Activated gamma-delta T cell treated with Interleukin-2 at 50 U/mL for 16 hours (primary cell): ENCODE results near the gene ETV3.
"Not testable (repeated sequence)": the region's sequence is repeated elsewhere in the genome, so short reads cannot be mapped to it uniquely, and the experiment has no call there.

Experiments used
- DNase-seq: peaks from one replicate; pipeline ENCODE4 v3.0.0-alpha.2; 2020

Gene ETV3

GRCh38 chr1:157111396-157112165 lies 26.6 kb downstream of the ETV3 start:
- DNase-seq = no peak

DNA sequence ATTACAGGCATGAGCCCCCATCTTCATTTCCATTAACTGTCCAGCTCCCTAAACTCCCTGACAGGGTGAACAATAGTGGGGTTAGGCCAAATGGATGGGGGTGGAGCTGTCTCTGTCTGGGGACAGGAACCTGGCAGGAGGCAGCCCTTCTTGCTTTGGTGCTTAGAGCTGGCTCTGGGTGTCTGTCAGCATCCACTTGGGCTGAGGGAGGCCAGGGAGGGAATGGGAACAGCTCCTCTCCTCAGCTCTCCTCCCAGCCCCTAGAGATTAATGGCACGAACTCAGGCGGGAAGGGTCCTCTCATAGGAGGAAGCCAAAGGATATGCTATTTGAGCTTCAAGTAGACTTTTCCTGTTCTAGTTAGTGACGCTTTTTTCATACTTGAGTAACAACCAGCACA lies 27.5 kb downstream of the ETV3 start:
- no peak for DNase-seq

GRCh38 chr1:157110003-157110402 lies 28.2 kb downstream of the ETV3 start:
- no peak for DNase-seq

DNA sequence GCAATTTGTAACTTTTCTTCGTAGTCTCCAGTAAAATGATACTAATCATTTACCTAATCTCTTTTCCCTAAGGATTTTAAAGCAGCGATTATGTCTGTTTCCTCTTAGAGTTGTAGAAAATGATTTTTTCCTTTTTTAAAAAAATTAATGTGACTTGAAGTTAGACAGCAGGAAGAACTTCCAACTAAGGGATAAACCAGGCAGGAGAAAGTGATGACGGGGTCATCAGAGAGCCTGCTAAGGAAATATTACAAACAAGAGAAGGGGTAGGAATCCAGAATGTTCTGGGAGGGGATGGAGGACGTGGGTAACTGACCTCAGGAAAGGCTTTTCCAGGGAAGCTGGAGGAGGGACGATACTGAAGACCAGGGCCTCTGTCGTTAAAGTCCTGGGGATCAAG lies 29.7 kb downstream of the ETV3 start:
- no peak for DNase-seq

GRCh38 chr1:157107702-157108101 lies 30.5 kb downstream of the ETV3 start:
- no peak for DNase-seq

GRCh38 chr1:157106813-157107189 lies 31.4 kb downstream of the ETV3 start:
- DNase-seq = no peak

GRCh38 chr1:157105988-157106812 lies 32.0 kb downstream of the ETV3 start:
- no peak for DNase-seq

DNA sequence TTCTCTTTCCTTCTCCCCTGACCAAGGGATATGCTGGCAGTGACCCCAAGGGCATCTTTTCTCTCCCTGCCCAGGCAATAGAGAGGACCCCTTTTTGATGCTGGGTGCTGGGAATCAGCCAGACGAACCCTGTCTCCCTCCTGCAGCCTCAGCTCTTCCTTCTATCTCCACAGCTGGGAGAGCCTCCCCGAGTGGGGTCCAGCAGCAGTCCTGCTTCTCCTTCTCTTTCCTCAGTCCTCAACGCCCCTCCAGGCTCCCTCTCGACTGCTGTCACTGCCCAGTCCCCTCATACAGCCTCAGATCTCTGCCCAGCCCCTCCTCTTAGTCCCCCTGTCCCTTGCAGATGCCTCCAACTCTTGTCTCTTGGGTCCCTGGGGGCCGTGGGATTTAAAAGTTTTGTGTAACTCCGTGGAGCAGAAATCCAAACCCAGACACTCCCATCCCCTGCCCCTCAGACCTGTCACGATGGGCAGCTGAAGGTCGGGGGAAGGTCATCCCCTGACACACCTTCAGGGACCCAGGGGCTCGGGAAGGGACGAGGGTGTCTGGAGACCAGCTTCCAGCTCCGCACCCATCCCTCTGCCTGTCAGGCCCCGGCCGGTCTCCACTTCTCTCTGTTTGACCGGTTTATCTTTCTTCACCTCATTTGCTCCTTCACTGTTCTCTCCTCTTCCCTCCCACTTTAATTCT lies 32.8 kb downstream of the ETV3 start:
- DNase-seq = no peak

DNA sequence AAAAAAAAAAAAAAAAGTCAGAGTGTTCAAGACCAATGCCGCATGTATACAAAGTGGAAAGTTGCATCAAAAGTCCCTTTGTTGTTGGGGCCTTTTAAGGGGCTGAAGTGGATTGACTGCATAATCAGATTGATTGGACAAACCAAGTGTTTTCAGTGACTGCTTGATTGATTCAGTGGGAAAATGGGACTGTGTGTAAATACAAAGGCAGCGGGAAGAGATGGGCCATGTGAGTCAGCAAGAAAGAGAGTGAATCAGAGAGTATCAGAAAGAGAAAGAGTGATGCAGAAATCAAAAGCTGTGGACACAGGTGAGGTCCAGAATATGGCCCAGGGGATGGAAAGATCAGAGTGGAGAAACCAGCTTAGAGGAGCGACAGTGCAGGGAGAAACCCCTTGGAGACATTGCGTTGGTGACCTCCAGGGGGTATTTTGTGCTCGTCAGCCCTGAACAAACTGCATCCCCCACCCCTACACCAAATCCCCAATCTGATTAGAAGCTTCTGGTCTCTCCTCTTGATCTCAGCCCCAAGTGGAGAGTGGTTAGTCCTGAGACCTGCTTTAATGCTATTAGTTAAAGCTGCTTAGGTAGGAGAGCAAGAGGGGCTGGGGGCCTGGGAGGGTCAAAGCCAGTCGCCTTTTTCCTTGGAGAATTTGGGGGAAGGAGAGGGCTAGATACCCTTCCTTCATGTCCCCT lies 33.4 kb downstream of the ETV3 start:
- DNase-seq = no peak

DNA sequence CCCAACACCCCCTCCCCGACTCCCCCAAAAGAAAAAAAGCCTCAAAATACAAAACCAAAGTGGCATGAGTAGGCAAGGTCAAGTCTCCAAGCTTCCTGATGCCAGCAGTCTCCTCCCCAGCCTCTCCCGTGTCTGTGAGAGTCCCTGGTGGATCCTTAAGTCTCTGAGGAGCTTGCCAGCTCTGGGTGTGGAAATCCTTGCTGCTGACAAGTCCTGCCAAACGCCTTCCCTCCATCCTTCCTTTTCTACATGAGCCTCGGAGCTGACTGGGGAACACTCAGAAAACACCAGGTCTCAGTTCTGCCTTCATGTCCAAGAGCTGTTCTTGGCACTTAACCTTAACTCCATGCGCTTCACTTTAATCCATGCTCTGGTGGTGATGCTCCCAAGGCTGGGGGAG lies 34.9 kb downstream of the ETV3 start:
- DNase-seq = no peak

DNA sequence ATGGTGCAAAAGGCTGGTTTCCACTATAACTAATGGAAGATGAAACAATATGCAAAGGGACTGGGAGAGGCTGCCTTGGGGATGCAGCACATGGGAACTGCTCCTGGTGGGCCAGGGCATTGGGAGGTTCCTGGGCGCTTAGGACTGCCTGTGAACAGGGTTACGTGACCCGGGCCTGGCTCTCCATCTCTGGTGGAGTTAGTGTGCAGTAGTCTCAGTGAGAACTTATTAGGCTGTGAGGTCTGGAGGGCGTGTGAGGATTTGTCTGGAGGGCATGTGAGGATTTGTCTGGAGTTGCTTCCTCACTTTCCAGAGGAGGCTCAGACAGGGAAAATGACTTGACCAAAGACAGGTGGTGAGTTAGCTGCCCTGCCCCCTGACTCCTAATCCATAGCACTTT lies 37.0 kb downstream of the ETV3 start:
- DNase-seq = no peak

DNA sequence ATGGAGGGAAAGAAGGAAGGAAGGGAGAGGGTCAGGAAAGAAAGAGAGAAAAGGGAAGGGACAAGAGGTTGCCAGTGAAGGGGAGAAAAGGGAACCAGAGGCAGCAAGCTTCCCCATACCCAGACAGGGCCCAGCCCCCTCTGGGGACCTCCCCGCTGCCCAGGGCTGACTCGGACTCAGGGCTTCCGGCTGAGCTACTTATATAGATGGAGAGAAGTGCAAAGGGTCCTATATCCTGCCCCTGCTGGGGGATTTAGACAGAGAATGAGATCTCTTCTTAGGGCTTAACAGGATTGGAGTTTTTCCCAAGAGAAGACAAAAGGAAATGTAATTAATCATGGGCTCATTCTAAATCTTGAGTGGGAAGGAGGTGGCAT lies 38.6 kb downstream of the ETV3 start, which contains the start of gene ETV3L:
ETV3L (minus strand) TSS at position 176 of the 377 bp plus-strand sequence. CDS start 285 bp downstream, outside the sequence.
- no peak for DNase-seq

GRCh38 chr1:157098987-157099632 lies 39.1 kb downstream of the ETV3 start:
- not testable (repeated sequence) for DNase-seq

DNA sequence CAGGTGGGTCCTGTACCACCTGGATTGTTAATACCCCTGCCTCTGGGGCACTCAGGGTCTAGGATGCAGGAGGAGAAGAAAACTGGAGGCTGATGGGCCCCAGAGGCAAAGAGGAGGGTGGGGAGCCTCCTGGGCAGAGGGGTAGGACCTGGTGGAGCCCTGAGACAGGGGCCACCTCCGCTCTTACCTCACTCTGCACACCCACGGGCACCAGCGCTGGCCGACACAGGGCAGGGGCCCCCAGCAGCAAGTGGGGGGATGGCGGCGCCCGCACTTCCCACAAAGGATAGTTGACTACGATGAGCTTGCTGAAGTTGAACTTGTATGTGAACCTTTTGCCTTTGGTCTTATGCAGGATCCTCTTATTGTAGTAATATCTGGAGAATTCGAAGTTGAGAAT lies 39.7 kb downstream of the ETV3 start:
- no peak for DNase-seq

- no peak for DNase-seq
Measured at GRCh38 chr1:157097692-157098091, 40.5 kb downstream of the ETV3 start.

DNA sequence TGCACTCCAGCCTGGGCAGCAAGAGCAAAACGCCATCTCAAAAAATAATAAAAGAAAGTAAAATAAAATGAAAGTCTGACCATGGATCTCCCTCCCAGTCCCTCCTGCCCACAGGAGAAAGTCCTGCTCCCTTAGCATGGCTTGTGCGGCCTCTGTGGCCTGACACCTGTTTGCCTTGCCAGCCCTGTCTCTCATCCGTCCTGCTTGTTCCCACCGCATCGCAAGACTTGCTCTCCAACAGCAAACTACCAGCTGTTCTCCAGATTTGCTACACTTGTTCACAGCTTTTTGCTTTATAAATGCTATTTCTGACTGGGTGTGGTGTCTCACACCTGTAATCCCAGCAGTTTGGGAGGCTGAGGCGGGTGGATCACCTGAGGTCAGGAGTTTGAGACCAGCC lies 41.3 kb downstream of the ETV3 start:
- no peak for DNase-seq

GRCh38 chr1:157095551-157095950 lies 42.6 kb downstream of the ETV3 start:
- no peak for DNase-seq

GRCh38 chr1:157095091-157095490 lies 43.1 kb downstream of the ETV3 start:
- DNase-seq = no peak

DNA sequence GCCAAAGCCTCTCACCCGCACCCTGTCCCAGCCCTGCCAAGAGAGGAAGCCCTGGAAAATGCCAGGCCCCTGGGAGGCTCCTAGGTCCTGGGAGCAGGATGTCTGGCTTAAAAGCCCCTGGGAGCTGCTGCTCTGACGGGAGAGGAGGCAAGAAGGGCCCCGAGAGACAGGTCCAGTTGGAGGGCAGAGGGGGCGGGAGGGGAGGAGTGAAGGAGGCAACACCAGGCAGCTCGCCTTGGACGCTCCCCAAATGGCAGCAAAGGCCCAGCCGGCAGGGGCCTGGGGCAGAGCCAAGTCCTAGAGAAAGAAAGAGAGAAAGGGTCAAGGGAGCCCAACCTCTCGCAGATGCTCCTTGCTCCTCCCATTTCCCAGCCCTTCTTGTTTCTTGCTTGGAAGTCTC lies 45.4 kb downstream of the ETV3 start:
- DNase-seq = no peak

- DNase-seq = no peak
Measured at GRCh38 chr1:157091668-157092273, 46.4 kb downstream of the ETV3 start.

- no peak for DNase-seq
Measured at GRCh38 chr1:157091186-157091585, 47.0 kb downstream of the ETV3 start.

- no peak for DNase-seq
Measured at GRCh38 chr1:157090771-157091170, 47.4 kb downstream of the ETV3 start.
